Stimulated activated CD4-positive, alpha-beta T cell treated with anti-CD3 and anti-CD28 coated beads, Interleukin-4, amount 100 ng/mL, for 48 hours (primary cell): ENCODE measurements around the gene DALRD3.
"Not testable (repeated sequence)": the region's sequence is repeated elsewhere in the genome, so short reads cannot be mapped to it uniquely, and the experiment has no call there.

Experiments
- DNase-seq, 2 donors: peaks; one replicate each; pipeline ENCODE4 v3.0.0-alpha.2; 2020; ENCODE audit warnings: low read depth in 2 of 2

DALRD3 gene

DNA sequence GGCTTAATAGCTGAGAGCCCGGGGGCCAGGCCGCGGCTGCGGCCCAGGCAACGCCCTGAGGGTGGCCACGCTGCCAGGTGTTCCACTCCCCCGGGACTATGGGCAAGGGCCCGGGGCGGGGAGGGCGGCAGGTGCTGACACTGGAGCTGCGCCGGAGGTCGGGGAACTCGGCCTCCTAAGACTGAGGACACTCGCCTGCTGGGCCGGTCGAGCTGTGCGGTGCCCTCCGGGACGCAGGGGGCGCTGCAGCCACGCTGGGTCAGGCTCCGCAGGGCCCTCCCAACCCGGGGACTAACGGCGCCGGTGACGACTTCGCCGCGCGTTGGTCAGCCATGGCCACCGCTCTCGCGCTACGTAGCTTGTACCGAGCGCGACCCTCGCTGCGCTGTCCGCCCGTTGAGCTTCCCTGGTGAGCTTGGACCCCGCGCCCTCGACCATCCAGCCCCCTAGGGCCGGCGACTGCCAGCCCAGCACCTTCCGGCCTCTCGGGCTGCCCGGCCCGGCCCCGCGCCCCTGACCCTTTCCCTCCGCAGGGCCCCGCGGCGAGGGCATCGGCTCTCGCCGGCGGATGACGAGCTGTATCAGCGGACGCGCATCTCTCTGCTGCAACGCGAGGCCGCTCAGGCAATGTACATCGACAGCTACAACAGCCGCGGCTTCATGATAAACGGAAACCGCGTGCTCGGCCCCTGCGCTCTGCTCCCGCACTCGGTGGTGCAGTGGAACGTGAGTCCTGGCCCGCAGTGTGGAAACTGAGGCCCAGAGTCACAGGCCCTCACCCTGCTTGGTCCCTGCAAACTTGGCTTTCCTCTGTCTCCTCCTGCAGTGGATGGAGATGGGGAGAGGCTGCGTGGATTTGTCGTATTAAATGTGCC, 3.7 kb upstream of the DALRD3 start, which contains the start of gene NDUFAF3:
NDUFAF3 (plus strand) TSS at position 309 of the 875 bp plus-strand sequence; CDS start at position 333, 24 bp downstream.
- DNase-seq, result peak; percentile 90 to 96

DNA sequence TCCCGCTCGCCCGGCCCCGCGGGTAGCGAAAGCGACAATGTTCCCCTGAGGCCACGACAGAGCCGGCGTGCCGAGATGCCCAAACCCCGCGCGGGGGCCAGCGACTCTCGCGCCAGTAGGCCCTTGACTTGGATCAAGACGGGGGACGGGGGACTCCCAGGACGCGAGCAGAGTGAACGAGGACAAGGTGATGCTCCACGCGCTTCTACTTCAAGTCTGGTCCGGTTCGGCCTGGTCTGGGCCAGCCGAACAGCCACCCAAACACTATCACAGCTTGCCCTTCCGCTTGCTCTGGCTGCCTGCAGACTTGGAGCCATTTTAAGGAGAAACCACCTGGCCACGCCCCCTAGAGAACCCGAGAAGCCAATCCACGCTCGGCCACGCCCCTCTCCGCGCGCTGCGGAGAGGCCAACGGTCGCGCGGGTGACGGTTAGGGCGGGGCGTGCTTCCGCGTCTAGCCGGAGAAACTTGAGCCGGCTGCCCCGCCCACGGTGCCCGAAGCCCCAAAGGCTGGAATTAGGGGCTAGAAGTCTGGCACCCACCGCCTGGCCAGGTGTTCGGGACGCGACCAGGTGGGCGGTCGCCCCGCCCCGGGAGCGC, 2.9 kb upstream of the DALRD3 start:
- DNase-seq, result peak; percentile 99

GRCh38 chr3:49020330-49021212, 2.2 kb upstream of the DALRD3 start:
- no peak for DNase-seq

DNA sequence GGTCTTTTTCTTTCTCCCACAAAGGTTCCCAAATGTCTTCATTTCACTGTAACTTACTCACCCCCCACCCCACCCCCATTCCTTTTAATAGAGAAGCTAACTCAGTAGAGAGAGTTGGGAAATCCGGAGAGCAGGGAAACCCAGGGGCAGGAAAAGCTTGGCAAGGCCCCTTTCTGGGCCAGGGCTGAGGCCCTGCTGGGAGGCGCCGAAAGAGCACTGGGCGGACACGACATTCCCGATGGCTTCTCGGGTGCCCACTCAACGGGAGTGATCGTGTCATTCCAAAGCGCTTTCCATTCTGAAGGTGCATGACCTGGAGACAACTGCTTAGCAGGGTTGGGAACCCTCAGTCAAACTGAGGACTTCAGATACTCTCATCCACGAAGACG, 1.6 kb upstream of the DALRD3 start:
- DNase-seq, result no peak

DNA sequence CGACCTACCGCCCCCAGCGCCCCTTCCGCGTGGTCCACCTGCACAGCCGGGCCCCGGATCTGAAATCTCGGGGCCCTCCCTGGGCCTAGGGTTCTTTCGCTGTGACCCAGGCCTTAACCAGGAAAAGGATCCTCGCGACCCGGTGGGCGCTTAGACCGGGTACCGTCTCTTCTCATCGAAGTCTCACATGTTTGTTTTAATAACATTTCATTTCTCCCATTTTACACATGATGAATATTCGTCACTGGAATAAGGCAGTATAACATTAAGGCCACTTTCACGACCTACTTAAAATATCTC, 277 bp upstream of the DALRD3 start:
- DNase-seq, result no peak

- no peak for DNase-seq
Measured at GRCh38 chr3:49017229-49017970, 980 bp downstream of the DALRD3 start.

DNA sequence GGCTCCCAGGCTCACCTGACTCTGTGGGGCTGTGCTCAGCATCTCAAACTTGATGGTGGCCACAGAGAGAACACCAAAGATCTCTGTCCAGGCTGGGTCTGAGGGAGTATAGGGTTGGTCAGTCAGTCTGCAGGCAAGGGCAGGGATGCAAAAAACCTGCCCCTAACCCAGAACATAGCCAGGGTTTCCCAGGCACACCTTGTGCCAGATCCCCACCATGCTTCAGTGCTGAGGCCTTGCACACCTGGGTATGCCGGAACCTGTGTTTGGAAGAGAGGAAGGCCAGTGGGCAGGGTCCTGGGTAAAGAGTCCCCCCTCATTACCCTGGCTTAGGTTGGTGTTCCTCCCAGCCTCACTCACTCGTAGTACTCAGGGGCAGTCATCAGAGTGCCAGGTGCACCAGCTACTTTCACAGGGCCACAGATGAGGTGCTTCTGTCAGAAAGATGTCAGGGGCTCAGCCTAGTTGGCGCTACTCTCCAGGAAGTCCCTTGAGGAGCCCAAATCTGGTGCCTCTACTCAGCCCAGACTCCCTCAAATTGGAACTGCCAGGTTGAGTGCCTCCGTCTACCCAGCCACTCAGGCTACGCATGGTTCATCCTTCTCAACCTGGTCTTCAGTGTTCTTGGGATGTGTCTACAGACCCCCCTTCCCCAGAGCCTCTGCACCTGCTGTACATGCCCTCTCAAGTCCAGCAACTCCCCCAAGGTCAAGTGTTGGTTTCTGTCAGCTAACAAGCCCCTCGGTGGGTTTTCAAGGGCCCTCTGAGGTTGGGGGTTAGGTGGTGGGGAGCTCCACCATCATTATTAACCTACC, 1.8 kb downstream of the DALRD3 start:
- no peak for DNase-seq

DNA sequence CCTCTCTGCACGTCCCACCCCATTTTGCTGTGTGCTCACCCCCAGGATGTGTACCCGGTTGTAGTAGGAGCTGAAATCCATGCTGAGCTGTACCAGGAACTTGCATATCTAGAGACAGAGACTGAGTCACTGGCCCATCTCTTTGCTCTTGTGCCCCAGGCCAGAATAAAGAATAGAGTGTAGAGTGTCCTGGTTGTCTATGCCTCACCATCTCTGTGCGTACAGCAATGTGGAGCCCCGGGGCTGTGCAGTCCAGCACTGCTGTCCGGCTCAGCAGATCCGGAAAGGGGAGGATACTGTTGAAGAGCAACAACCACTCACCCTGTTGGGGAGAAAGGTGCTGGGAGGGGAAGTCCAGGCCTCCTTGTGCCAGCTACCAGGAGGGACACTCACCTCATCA, 2.6 kb downstream of the DALRD3 start:
- DNase-seq, result no peak

DNA sequence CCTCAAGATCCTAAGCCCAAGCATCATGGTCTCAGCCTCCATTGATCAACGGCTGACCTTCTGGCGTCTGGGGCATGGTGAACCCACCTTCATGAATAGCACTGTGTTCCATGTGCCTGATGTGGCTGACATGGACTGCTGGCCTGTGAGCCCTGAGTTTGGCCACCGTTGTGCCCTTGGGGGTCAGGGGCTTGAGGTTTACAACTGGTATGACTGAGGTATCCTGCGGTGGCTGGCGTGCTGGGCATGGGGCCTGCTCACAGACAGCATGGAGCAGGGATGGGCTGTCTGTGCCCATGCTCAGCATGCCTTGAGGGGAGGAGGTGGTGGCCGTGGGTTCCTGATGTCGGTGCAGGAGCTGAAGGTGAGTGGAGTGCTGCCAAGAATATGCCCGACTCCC, 3.3 kb downstream of the DALRD3 start:
- DNase-seq, result no peak

GRCh38 chr3:49013738-49014660, 4.4 kb downstream of the DALRD3 start:
- DNase-seq, result no peak

- no peak for DNase-seq
Measured at GRCh38 chr3:49013113-49013737, 5.2 kb downstream of the DALRD3 start.

- no peak for DNase-seq
Measured at GRCh38 chr3:49012441-49013017, 5.9 kb downstream of the DALRD3 start.

DNA sequence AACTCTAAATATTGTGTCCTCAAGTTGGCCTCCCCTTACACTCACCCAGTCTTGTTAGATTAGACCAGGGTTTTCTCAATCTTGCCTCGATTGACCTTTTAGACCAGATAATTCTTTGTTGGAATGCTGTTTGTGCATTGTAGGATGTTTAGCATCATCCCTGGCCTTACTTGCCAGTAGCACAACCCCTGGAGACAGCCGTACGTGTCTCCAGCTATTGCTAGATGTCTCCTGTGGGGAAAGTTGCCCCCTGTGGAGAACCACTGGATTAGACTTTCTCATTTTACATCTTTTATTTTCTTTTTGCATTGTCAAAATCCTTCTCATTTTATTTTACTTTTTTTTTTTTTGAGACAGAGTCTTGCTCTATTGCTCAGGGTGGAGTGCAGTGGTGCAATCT, 9.0 kb downstream of the DALRD3 start:
- DNase-seq, result no peak

- DNase-seq, result not testable (repeated sequence)
Measured at GRCh38 chr3:49008627-49009026, 9.8 kb downstream of the DALRD3 start.

GRCh38 chr3:49007771-49008528, 10.4 kb downstream of the DALRD3 start:
- peak; percentile 82 to 86 for DNase-seq

GRCh38 chr3:49007068-49007770, 11.2 kb downstream of the DALRD3 start, which contains the start of gene WDR6:
Gene WDR6, plus strand, starts transcription at chr3:49007391. Its CDS starts 41 bp downstream, at chr3:49007432.
- DNase-seq, result peak; percentile 94 to 97

DNA sequence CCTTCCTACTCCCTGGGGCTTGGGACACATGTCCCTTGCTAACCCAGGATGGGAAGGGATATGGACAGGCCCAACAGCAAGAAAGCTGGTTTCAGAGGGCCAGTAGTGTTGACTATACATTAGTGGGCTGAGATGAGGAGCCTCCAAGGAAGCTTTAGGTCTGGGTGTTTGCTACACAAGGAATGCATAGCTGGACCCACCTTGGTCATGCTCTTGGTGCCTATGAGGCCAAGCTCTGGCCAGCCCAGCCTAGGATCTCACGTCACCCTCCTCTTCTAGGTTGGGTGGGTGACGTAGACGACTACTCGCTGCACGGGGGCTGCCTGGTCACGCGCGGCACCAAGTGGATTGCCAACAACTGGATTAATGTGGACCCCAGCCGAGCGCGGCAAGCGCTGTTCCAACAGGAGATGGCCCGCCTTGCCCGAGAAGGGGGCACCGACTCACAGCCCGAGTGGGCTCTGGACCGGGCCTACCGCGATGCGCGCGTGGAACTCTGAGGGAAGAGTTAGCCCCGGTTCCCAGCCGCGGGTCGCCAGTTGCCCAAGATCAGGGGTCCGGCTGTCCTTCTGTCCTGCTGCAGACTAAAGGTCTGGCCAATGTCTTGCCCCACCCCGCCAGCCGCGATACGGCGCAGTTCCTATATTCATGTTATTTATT, 11.8 kb downstream of the DALRD3 start:
- DNase-seq, result no peak
